GM12878 (cell line): ENCODE results near the gene WIPF2. TPM values are rescaled to one million over a fixed set of nuclear protein-coding genes. Genes with fewer than 3 reads are reported as not detected.

ENCODE experiments used
- ATAC-seq: fragments of 200-7000 bp; cut with Tn5 transposase; 3 replicates; pipeline ENCODE4 v1.9.1; 2020; ENCODE audit warnings: mild to moderate bottlenecking, moderate library complexity
- BruUV-seq: library from RNA; stranded (reverse); fragments of 400-500 nt; replicated peaks from 2 replicates; lab custom pipeline; 2021; lab: Mats Ljungman, UMichigan
- CTCF ChIA-PET: fragments of 300-600 bp; sonication (Branson Sonifier 250); formaldehyde crosslinking; extraction: SDS; loops from one replicate; lab custom pipeline; 2021; ENCODE audit warnings: inconsistent platforms; lab: Yijun Ruan, JAX
- POLR2A ChIA-PET: fragments of 350-600 bp; formaldehyde crosslinking; extraction: SDS; loops from one replicate; lab custom pipeline; 2021; ENCODE audit warnings: inconsistent platforms; lab: Charles Lee
- RAD21 ChIA-PET: fragments of 300-600 bp; sonication (Branson Sonifier 250); formaldehyde crosslinking; loops from one replicate; lab custom pipeline; 2023; ENCODE audit warnings: antibody characterized with exemption; ENCODE audit not compliant: unreplicated experiment; lab: Charles Lee
- SMC1A ChIA-PET: fragments of 300-600 bp; sonication (Branson Sonifier 250); formaldehyde crosslinking; loops from one replicate; lab custom pipeline; 2023; ENCODE audit not compliant: unreplicated experiment, uncharacterized antibody; lab: Charles Lee
- DNase-seq: peaks from one replicate; pipeline ENCODE4 v3.0.0-alpha.2; 2011; ENCODE audit warnings: low read depth, low spot score
- FAIRE-seq: peaks from 3 replicates; lab custom pipeline; 2011; peaks lifted over from hg19 to GRCh38; lab: Jason Lieb, UNC
- H2AFZ ChIP-seq: 2 replicates; pipeline ENCODE4 v1.6.0; 2011; ENCODE audit warnings: low read depth, low read length, control low read depth; ENCODE audit not compliant: control insufficient read depth
- H3K27ac ChIP-seq: 2 replicates; pipeline ENCODE4 v1.5.1; 2011; ENCODE audit warnings: control low read depth; ENCODE audit not compliant: control insufficient read depth, insufficient read depth
- H3K27me3 ChIP-seq, 2 experiments: replicated peaks in 1 of 2; 2 replicates each; pipeline versions ENCODE4 v1.6.0 to v1.6.1; 2011; ENCODE audit warnings: low read length in 1 of 2; ENCODE audit not compliant: control insufficient read depth in 2 of 2, insufficient read depth in 2 of 2
- H3K36me3 ChIP-seq, 2 experiments: 2 replicates each; pipeline ENCODE4 v1.5.1; 2011; ENCODE audit warnings: low read length in 1 of 2; ENCODE audit not compliant: control insufficient read depth in 2 of 2, insufficient read depth in 2 of 2
- H3K4me1 ChIP-seq: 2 replicates; pipeline ENCODE4 v1.6.1; 2011; ENCODE audit warnings: mild to moderate bottlenecking, low read length, moderate library complexity, mixed read lengths; ENCODE audit not compliant: control insufficient read depth, insufficient read depth
- H3K4me2 ChIP-seq: 2 replicates; pipeline ENCODE4 v1.6.0; 2011; ENCODE audit warnings: control low read depth; ENCODE audit not compliant: control insufficient read depth, insufficient read depth
- H3K4me3 ChIP-seq: fragments of 200-600 bp; sonication (generic); 2 replicates; pipeline ENCODE4 v1.5.1; 2016
- H3K79me2 ChIP-seq: 2 replicates; pipeline ENCODE4 v1.6.0; 2011; ENCODE audit warnings: low read length; ENCODE audit not compliant: control insufficient read depth, insufficient read depth
- H3K9ac ChIP-seq: 2 replicates; pipeline ENCODE4 v1.8.0; 2011; ENCODE audit warnings: low read length, control low read depth, mixed read lengths; ENCODE audit not compliant: control insufficient read depth, insufficient read depth
- H3K9me3 ChIP-seq: replicated peaks from 3 replicates; pipeline ENCODE4 v1.5.1; 2011; ENCODE audit warnings: mild to moderate bottlenecking, low read length; ENCODE audit not compliant: control insufficient read depth, insufficient read depth
- H4K20me1 ChIP-seq: 2 replicates; pipeline ENCODE4 v1.6.0; 2011; ENCODE audit not compliant: control insufficient read depth, insufficient read depth
- CHD2 ChIP-seq: IDR thresholded peaks from 2 replicates; pipeline ENCODE4 v1.6.1; 2011; ENCODE audit warnings: low read depth, low read length, improper control_type of control experiment, borderline replicate concordance
- CUX1 ChIP-seq: IDR thresholded peaks from 2 replicates; pipeline ENCODE4 v1.6.1; 2012; ENCODE audit warnings: improper control_type of control experiment, low read depth, low read length; ENCODE audit not compliant: insufficient replicate concordance
- NFXL1 ChIP-seq: fragments of 450-650 bp; IDR thresholded peaks from 2 replicates; pipeline ENCODE4 v1.6.1; 2017; ENCODE audit warnings: antibody characterized with exemption, mild to moderate bottlenecking, borderline replicate concordance
- WRNIP1 ChIP-seq: IDR thresholded peaks from 2 replicates; pipeline ENCODE4 v1.6.1; 2011; ENCODE audit warnings: low read depth, low read length, improper control_type of control experiment, borderline replicate concordance
- ZNF687 ChIP-seq: fragments of 450-650 bp; IDR thresholded peaks from 2 replicates; pipeline ENCODE4 v1.6.1; 2017; ENCODE audit warnings: mild to moderate bottlenecking, moderate library complexity
- WGBS: methylation state at CpG from one replicate; pipeline ENCODE4 v1.1.6; 2016; ENCODE audit warnings: low lambda C conversion rate; ENCODE audit not compliant: insufficient replicate concordance, insufficient coverage; ENCODE audit errors: missing lambda C conversion rate; 5-methylcytosine and 5-hydroxymethylcytosine counted together
- in situ Hi-C: fragments of 300-500 bp; cut with MboI; formaldehyde crosslinking; loops from 9 replicates; pipeline ENCODE4 v1.14.3; 2018; ENCODE audit warnings: mixed read lengths
- intact Hi-C: fragments of 100-400 bp; cut with micrococcal nuclease; formaldehyde crosslinking; loops from one replicate; pipeline ENCODE4 v1.14.2; 2022; ENCODE audit not compliant: unreplicated experiment
- polyA plus RNA-seq, 11 experiments: library from polyadenylated mRNA; depleted of rRNA in 4 of 11; unstranded in 6 of 11; stranded (reverse) in 5 of 11; fragments of >200 nt; fragmentation: Nextera tagmentation in 4 of 11; fragmentation: Illumina TruSeq in 1 of 11; extraction: Ambion mirVana in 4 of 11; extraction: Trizol in 1 of 11; gene quantifications; 1 replicate in 1 of 11; 2 replicates in 10 of 11; pipeline versions ENCODE4 v1.2.1 to v1.2.3, GENCODE V29; 2011 to 2016; ENCODE audit warnings: inconsistent platforms in 2 of 11, missing spikeins in 2 of 11, low read depth in 1 of 11
- total RNA-seq, 4 experiments: library from RNA; depleted of rRNA in 3 of 4; stranded (reverse); fragments of >200 nt in 3 of 4; fragmentation: Illumina TruSeq in 1 of 4; extraction: Trizol in 1 of 4; gene quantifications; 2 replicates each; pipeline versions ENCODE4 v1.2.1 to v1.2.3, GENCODE V29; 2013 to 2021

Gene WIPF2
- total and polyA plus RNA-seq, 10 of the 15 experiments (the other 5 are each of a cell fraction or from before 2014, with no cell fraction given), result 4.2 to 20.8 (median 7.1) TPM

- intact Hi-C loops, result no loop called here
- ChIA-PET RAD21 (interaction anchor here (1.1 kb wide), 2 partner anchors 174 to 306 kb away, joined by 3 read pairs; partner anchors contain the start of gene PSMD3), CTCF (interaction anchor here (1.3 to 2.0 kb wide), 3 partner anchors 84 to 173 kb away, joined by 4 to 7 read pairs (median 6); no protein-coding TSS in a partner anchor), SMC1A (interaction anchor here (0.6 to 1.2 kb wide), 2 partner anchors 68 to 665 kb away, joined by 3 read pairs; partner anchors contain the start of gene WIPF2), POLR2A (interaction anchor here (0.6 to 1.1 kb wide), 4 partner anchors 22 to 187 kb away, joined by 3 to 4 read pairs (median 4); partner anchors contain the start of genes RARA and WIPF2)
- Histone ChIP-seq H3K4me1 (peaks cover 9% of the 10 kb centered on the region), H3K9ac (no peak overlapping the region), H3K27me3 (no peaks in the 10 kb centered on the region), H3K27ac (no peak overlapping the region), H2AFZ (no peak overlapping the region), H4K20me1 (no peaks in the 10 kb centered on the region), H3K4me2 (no peak overlapping the region), H3K9me3 (no peaks in the 10 kb centered on the region), H3K79me2 (peaks cover 32% of the 10 kb centered on the region), H3K4me3 (no peak overlapping the region), H3K36me3 (peaks cover 0 to 1% of the 10 kb centered on the region in 2 experiments; a peak in 2 of 4 replicates)
- WGBS, result 67% methylated on average over 2 of the region's 2 CpGs
- ATAC-seq (no peak), FAIRE-seq (no peak), DNase-seq (no peak)
- no peak for TF ChIP-seq WRNIP1
- no TSS peak for BruUV-seq
- in situ Hi-C loops, result loop anchor here (5.0 to 25.0 kb wide), 2 partner anchors 174 to 274 kb away; partner anchors contain the start of gene CSF3
Measured at GRCh38 chr17:40286473-40286872, 67.4 kb downstream of the WIPF2 start.

GRCh38 chr17:40287159-40287493 lies 68.0 kb downstream of the WIPF2 start:
- ATAC-seq, result no peak
- Histone ChIP-seq H3K27ac (0 out of 2 replicates have a peak overlapping the region, but pooled peaks have one; percentile 5), H3K27me3 (no peaks in the 10 kb centered on the region), H3K4me3 (no peak overlapping the region), H3K9ac (no peak overlapping the region), H4K20me1 (no peaks in the 10 kb centered on the region), H3K36me3 (peaks cover 0 to 3% of the 10 kb centered on the region in 2 experiments; a peak in 1 of 4 replicates), H3K79me2 (peaks cover 35% of the 10 kb centered on the region), H3K4me1 (peaks cover 9% of the 10 kb centered on the region), H2AFZ (peak overlapping the region; percentile 81), H3K4me2 (peak overlapping the region; percentile 23; the same call in 1 of the 2 replicates), H3K9me3 (no peaks in the 10 kb centered on the region)
- no TSS peak for BruUV-seq
- ChIA-PET RAD21 (interaction anchor here (1.1 kb wide), 2 partner anchors 174 to 307 kb away, joined by 3 read pairs; partner anchors contain the start of gene PSMD3), CTCF (interaction anchor here (1.3 to 2.0 kb wide), 3 partner anchors 85 to 174 kb away, joined by 4 to 7 read pairs (median 6); no protein-coding TSS in a partner anchor), SMC1A (interaction anchor here (0.6 kb wide), 1 partner anchor 68 kb away, joined by 3 read pairs; the partner anchor contains the start of gene WIPF2), POLR2A (interaction anchor here (0.5 to 1.1 kb wide), 2 partner anchors 21 to 141 kb away, joined by 3 to 4 read pairs; partner anchors contain the start of gene RARA)
- intact Hi-C loops (no loop called here), in situ Hi-C loops (loop anchor here (5.0 to 25.0 kb wide), 2 partner anchors 175 to 275 kb away; partner anchors contain the start of gene CSF3)
- DNase-seq, result no peak
- WGBS, result 48% methylated on average over 4 of the region's 4 CpGs
- no peak for FAIRE-seq
- TF ChIP-seq CHD2 (no peak), CUX1 (no peak), NFXL1 (no peak), ZNF687 (peak; percentile 4; the same call in 1 of the 2 replicates)
